NCI-H446 treated with DMSO at 0.1 percent for 48 hours (cell line): ENCODE results near the gene OR52D1.

ENCODE experiments used
- DNase-seq: peaks from one replicate; lab custom pipeline; 2025; lab: John Stamatoyannopoulos, UW

Gene OR52D1

DNA sequence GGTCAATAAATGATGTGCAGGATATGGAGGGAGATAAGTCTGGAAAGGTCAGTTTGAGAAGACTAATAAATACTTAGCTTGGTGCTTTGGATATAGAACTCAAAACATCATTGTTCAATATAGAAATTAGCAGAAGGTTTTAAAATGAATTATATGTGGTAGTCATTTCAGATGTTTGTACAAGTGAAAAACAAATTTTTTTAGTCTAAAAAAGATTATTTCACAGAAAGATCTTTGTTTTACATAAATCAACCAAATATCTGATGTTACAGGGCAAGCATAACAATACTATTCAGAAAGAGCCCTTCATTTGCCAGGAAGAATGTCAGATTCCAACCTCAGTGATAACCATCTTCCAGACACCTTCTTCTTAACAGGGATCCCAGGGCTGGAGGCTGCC is at the start of gene OR52D1:
Gene OR52D1 (plus strand): TSS at position 301 of the 400 bp plus-strand sequence. CDS start 22 bp downstream, at position 323.
- DNase-seq = no peak

GRCh38 chr11:5441414-5441813 is 47.1 kb upstream of the OR52D1 start, which contains the start of gene OR51I1:
OR51I1 (minus strand) TSS chr11:5441514; CDS start chr11:5441514, 0 bp downstream.
- no peak for DNase-seq

DNA sequence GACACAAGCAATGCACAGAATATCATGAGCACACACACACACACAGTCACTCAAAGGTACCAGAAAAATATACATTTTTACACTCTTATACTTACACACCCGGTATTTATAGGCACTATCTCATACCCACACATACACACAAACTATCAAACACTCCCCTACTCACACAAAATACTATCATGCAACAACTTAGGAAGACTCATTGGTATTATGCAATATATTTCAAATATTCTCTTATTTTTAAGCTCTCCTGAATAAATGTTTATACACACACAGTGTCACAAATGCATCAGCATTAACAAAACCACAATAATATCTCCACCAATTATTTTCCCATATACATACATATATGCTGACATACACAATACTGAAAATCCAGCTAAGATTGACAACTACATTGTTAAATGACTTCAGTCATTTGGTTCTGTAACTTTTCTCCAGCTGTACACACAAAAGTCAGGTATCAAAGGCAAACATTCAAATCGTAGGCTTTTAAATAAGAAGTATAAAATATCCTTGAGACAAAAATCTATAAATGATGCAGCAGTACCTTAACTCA is 44.6 kb upstream of the OR52D1 start:
- DNase-seq = no peak

- no peak for DNase-seq
Measured at GRCh38 chr11:5449023-5449422, 39.5 kb upstream of the OR52D1 start, which contains the start of gene OR51I2. OR51I2 (plus strand) TSS chr11:5449323; CDS start chr11:5453489, 4,166 bp downstream.

DNA sequence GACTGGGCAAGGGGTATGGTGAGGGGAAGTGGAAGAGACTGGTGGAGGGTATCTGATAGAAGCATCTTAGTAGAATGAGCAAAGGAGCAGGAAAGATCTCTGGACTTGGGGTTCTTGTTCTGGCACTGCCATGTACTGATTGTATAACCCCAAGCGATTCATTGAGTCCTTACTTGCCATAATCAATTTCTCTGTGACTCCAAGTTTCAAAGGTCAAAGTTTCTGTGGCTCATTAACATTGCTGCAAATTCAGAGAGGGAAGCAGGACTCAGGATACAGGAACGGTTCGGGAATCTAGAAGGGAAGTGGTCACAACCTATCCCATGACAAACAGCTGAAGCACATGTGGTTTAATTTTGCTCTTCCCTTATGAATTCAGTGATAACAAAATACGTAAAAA is 39.1 kb upstream of the OR52D1 start:
- DNase-seq = no peak

GRCh38 chr11:5460983-5461621 is 27.4 kb upstream of the OR52D1 start:
- DNase-seq = no peak

GRCh38 chr11:5467527-5467926 is 21.0 kb upstream of the OR52D1 start:
- no peak for DNase-seq

- no peak for DNase-seq
Measured at GRCh38 chr11:5473921-5474320, 14.6 kb upstream of the OR52D1 start.

- no peak for DNase-seq
Measured at GRCh38 chr11:5476186-5476819, 12.2 kb upstream of the OR52D1 start.

- DNase-seq = no peak
Measured at GRCh38 chr11:5486003-5486402, 2.5 kb upstream of the OR52D1 start.

DNA sequence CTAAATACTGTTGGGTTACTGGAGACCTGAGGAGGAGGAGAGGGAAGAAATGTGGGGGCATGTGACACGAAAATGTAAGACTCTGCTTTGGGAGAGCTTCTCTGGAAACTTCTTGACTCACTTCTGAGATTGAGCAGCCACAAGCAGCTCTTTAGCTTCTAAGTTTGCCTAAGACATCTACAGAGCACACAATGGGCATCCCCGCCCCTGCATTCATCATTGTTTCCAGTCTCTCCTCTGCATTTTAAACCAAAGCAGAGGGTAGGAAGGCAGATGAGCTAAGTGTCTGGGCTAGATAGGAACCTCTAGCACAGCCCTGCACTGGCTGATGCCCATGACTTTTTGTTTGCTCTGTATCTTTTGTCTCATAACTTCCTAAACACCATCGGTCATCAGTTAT is 2.1 kb upstream of the OR52D1 start:
- DNase-seq = no peak

DNA sequence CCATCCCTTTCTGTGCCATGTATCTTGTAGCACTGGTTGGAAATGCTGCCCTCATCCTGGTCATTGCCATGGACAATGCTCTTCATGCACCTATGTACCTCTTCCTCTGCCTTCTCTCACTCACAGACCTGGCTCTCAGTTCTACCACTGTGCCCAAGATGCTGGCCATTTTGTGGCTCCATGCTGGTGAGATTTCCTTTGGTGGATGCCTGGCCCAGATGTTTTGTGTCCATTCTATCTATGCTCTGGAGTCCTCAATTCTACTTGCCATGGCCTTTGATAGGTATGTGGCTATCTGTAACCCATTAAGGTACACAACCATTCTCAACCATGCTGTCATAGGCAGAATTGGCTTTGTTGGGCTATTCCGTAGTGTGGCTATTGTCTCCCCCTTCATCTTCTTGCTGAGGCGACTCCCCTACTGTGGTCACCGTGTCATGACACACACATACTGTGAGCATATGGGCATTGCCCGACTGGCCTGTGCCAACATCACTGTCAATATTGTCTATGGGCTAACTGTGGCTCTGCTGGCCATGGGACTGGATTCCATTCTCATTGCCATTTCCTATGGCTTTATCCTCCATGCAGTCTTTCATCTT is 414 bp downstream of the OR52D1 start:
- DNase-seq = no peak

DNA sequence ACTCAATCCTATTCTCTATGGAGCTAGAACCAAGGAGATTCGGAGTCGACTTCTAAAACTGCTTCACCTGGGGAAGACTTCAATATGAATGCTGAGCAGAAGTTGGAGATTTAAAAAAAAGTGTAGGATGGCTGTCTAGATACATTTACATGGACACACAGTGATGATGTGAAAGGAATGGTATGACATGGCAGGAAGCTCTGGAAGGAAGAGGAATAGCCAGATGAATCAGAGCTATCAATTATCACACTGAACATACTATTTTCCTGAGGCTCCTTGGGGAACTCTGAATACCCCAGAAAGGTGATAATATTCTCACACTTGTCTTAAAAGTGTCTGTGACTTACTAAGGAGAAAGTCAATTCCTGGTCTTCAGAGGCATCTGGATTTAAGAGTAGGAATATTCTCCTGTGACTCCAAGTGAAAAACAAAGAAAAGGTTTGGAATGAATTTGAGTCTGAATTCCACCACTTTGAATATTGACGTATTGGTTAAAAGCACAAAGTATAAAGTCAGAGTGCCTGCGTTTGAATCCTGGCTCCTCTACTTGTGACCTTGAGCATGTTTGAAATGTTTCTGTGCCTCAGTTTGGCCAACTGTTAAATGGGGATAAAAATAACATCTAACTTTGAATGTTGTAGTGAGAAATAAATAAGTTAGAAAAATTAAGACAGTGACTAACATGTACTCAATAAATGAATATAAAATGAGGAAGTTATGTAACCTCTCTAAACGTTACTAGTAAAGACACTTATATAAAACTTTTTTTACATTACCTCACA is 1.3 kb downstream of the OR52D1 start:
- no peak for DNase-seq

DNA sequence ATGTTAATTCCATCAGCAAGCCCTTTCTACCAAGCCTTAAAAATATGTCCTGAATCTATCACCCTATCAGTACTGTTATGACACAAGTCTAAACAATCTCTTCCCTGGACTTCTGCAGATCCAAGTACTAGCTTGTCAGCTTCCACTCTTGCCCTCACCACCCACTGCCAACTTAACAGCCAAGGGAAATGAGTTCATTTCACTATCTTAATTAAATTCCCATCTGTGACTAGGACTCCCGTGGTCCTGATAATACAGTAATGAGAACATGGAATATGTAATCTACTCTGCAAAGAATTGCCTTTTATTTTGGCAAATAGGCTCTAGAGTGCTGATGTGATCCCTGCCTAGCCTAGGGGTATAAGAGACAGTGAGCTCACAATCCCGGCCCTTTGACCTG is 11.2 kb downstream of the OR52D1 start:
- no peak for DNase-seq

GRCh38 chr11:5500393-5500801 is 11.9 kb downstream of the OR52D1 start:
- no peak for DNase-seq

GRCh38 chr11:5504403-5504921 is 16.0 kb downstream of the OR52D1 start:
- DNase-seq = no peak

GRCh38 chr11:5505363-5506048 is 17.0 kb downstream of the OR52D1 start:
- no peak for DNase-seq

- DNase-seq = no peak
Measured at GRCh38 chr11:5507177-5507932, 18.9 kb downstream of the OR52D1 start.

- DNase-seq = no peak
Measured at GRCh38 chr11:5507933-5508305, 19.4 kb downstream of the OR52D1 start.

- DNase-seq = no peak
Measured at GRCh38 chr11:5508605-5509004, 20.1 kb downstream of the OR52D1 start.

DNA sequence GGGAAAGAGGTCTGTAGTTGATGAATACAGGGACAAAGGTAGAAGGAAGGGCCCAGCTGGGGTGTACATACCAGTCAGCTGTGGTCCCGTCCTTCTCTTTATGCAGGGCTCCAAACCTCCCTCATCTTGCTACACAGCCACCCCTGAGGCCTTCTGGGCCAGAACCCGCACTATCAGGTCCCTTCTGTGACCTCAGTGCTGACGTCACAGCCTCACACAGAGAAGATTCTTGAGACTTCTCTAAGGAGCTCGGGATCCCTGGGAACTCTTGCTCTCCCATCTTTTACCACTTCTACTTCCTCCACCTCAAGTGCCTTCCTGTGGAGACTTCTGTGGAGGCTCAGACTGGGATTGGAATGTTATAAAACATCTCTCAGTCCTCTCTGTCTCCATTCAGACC is 21.3 kb downstream of the OR52D1 start, which contains the start of gene UBQLN3:
Gene UBQLN3 (minus strand): TSS at position 155 of the 400 bp plus-strand sequence. CDS start 399 bp downstream, outside the sequence.
- DNase-seq = no peak
